Neural crest cell (in vitro differentiated cells): ENCODE results near the gene CSGALNACT2. TPM values are rescaled to one million over a fixed set of nuclear protein-coding genes. Genes with fewer than 3 reads are reported as not detected.

ENCODE experiments used
- DNase-seq: peaks from one replicate; pipeline ENCODE4 v3.0.0; 2021; ENCODE audit warnings: low read depth, mixed read lengths, low spot score
- H3K27ac Mint-ChIP-seq: one replicate; pipeline ENCODE4 v1.8.0; 2021; ENCODE audit warnings: mild to moderate bottlenecking, mixed read lengths; ENCODE audit not compliant: unreplicated experiment
- H3K27me3 Mint-ChIP-seq: 2 replicates; pipeline ENCODE4 v1.8.0; 2021; ENCODE audit warnings: low read depth, mild to moderate bottlenecking, mixed read lengths
- H3K36me3 Mint-ChIP-seq: 2 replicates; pipeline ENCODE4 v1.8.0; 2021; ENCODE audit warnings: low read depth, mild to moderate bottlenecking, mixed read lengths
- H3K4me1 Mint-ChIP-seq: 2 replicates; pipeline ENCODE4 v1.8.0; 2021; ENCODE audit warnings: mixed read lengths
- H3K4me3 Mint-ChIP-seq: one replicate; pipeline ENCODE4 v1.8.0; 2021; ENCODE audit warnings: mild to moderate bottlenecking, mixed read lengths
- H3K9me3 Mint-ChIP-seq: 2 replicates; pipeline ENCODE4 v1.8.0; 2021; ENCODE audit warnings: mixed read lengths
- total RNA-seq: library from RNA; stranded (reverse); gene quantifications from 2 replicates; pipeline ENCODE4 v1.2.1, GENCODE V29; 2021
- TF ChIP-seq, protein P1 (sequence below): fragments of 200-600 bp; sonication (generic); conservative IDR thresholded peaks from 2 replicates; pipeline ENCODE4 v1.5.0; 2021; ENCODE audit warnings: antibody characterized with exemption, mild to moderate bottlenecking

The CSGALNACT2 gene
- total RNA-seq, 1 donor from 2014 or later: 14.6 TPM

DNA sequence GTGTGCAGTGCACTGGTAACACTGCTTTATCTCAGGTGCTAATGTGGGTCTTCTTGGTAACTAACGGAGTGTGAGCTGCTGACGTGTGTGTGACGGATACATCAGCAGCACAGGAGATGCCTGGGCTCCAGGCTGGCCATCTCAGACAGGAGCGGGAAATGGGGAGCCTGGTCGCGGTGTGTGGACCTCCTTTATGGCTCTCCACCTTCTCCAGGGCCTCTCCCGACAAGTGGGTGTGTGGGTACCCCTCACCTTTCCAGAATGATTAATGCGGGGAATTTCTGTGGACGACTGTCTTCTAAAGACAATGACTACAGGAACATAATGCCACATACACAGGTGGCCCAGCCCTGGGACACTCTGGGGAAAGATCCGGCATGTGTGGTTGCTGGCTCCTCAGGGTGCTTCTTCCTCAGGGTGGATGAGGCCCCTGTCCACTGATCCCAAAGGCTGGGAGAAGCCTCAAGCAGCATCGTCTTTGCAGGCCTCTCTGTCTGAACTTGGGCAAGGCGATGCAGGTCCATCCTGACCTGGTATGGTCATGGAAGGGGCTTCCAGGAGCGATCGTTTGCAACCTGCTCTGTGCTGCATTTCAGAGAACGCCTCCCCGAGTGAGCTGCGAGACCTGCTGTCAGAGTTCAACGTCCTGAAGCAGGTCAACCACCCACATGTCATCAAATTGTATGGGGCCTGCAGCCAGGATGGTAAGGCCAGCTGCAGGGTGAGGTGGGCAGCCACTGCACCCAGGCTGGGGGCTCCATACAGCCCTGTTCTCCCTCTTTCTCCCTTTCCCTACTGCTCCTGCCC lies 20.3 kb upstream of the CSGALNACT2 start:
- no peaks in the 10 kb centered on the region for H3K27me3 Mint-ChIP-seq
- H3K36me3 Mint-ChIP-seq: no peaks in the 10 kb centered on the region
- no peak overlapping the region for H3K4me3 Mint-ChIP-seq
- no peaks in the 10 kb centered on the region for H3K9me3 Mint-ChIP-seq
- DNase-seq: no peak
- TF ChIP-seq, protein P1, sequence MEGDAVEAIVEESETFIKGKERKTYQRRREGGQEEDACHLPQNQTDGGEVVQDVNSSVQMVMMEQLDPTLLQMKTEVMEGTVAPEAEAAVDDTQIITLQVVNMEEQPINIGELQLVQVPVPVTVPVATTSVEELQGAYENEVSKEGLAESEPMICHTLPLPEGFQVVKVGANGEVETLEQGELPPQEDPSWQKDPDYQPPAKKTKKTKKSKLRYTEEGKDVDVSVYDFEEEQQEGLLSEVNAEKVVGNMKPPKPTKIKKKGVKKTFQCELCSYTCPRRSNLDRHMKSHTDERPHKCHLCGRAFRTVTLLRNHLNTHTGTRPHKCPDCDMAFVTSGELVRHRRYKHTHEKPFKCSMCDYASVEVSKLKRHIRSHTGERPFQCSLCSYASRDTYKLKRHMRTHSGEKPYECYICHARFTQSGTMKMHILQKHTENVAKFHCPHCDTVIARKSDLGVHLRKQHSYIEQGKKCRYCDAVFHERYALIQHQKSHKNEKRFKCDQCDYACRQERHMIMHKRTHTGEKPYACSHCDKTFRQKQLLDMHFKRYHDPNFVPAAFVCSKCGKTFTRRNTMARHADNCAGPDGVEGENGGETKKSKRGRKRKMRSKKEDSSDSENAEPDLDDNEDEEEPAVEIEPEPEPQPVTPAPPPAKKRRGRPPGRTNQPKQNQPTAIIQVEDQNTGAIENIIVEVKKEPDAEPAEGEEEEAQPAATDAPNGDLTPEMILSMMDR: no peak
- H3K27ac Mint-ChIP-seq: peak overlapping the region; percentile 57
- peaks cover 17% of the 10 kb centered on the region for H3K4me1 Mint-ChIP-seq

GRCh38 chr10:43118631-43119415 lies 19.4 kb upstream of the CSGALNACT2 start:
- TF ChIP-seq, protein P1: no peak
- Mint-ChIP-seq H3K4me3 (no peak overlapping the region), H3K27me3 (no peaks in the 10 kb centered on the region)

DNA sequence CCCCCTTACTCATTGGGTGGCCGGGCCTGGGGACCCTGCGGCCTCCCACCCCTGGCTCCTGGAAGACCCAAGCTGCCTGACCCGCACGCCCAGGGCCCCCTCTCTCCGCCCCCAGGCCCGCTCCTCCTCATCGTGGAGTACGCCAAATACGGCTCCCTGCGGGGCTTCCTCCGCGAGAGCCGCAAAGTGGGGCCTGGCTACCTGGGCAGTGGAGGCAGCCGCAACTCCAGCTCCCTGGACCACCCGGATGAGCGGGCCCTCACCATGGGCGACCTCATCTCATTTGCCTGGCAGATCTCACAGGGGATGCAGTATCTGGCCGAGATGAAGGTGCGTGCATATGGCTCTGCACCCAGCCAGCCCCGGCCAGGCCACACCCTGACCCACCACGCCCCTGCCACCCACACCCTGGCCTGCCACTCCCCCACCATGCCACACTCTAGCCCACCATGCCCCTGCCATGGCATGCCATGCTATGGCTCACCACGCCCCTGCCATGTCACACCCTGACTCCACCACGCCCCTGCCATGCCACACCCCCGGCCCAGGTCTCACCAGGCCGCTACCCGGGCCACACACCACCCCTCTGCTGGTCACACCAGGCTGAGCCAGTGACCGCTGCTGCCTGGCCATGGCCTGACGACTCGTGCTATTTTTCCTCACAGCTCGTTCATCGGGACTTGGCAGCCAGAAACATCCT lies 18.7 kb upstream of the CSGALNACT2 start:
- Mint-ChIP-seq H3K27ac (no peak overlapping the region), H3K9me3 (no peaks in the 10 kb centered on the region), H3K36me3 (no peaks in the 10 kb centered on the region), H3K4me1 (peaks cover 17% of the 10 kb centered on the region), H3K27me3 (no peaks in the 10 kb centered on the region), H3K4me3 (no peak overlapping the region)
- DNase-seq: no peak
- TF ChIP-seq, protein P1: no peak

More at GRCh38 chr10:43118631-43119415, 19.4 kb upstream of the CSGALNACT2 start:
- Mint-ChIP-seq H3K4me1 (peaks cover 17% of the 10 kb centered on the region), H3K36me3 (no peaks in the 10 kb centered on the region), H3K9me3 (no peaks in the 10 kb centered on the region), H3K27ac (peak overlapping the region; percentile 57)
- DNase-seq: no peak

DNA sequence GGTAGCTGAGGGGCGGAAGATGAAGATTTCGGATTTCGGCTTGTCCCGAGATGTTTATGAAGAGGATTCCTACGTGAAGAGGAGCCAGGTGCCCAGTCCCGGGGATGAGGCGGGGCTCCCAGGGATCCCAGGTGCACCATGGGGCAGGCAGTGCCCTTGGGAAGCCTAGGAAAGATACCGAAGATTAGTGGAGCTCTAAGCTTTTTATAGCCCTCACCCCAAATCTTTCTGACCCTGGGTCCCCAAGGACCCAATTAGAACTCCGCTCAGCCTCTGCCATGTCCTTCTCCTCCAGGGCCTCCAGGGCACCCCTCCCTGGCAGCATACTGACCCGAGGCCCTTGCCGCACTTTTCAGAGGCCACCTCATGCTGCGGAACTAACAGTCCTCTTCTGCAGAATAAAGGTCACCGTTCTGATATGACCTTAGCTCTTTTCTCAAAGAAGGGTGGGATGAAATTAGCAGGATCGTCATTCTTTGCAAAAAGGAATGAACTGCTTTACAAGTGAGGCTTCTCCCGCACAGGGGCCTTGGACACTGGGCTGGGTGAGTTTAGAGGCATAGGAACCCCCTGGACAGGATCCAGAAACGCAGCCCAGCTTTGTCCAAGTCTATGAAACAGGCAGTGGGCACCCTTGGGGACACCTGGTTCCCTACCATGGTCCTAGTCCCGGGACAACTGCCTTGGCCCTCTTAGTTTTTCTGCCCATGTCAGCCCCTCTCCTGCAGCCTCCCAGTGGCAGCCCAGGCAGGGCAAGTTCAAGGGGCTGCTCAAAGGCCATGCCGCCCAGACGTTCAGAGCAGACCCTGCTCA lies 17.9 kb upstream of the CSGALNACT2 start:
- H3K4me1 Mint-ChIP-seq: peaks cover 17% of the 10 kb centered on the region
- DNase-seq: no peak
- TF ChIP-seq, protein P1: no peak
- no peaks in the 10 kb centered on the region for H3K27me3 Mint-ChIP-seq
- H3K9me3 Mint-ChIP-seq: no peaks in the 10 kb centered on the region
- H3K36me3 Mint-ChIP-seq: no peaks in the 10 kb centered on the region
- H3K27ac Mint-ChIP-seq: peak overlapping the region; percentile 57
- no peak overlapping the region for H3K4me3 Mint-ChIP-seq

GRCh38 chr10:43120929-43121314 lies 17.3 kb upstream of the CSGALNACT2 start:
- peak overlapping the region; percentile 51 for H3K27ac Mint-ChIP-seq
- no peaks in the 10 kb centered on the region for H3K36me3 Mint-ChIP-seq
- H3K27me3 Mint-ChIP-seq: no peaks in the 10 kb centered on the region
- DNase-seq: no peak
- H3K9me3 Mint-ChIP-seq: no peaks in the 10 kb centered on the region
- TF ChIP-seq, protein P1: no peak
- peaks cover 17% of the 10 kb centered on the region for H3K4me1 Mint-ChIP-seq
- no peak overlapping the region for H3K4me3 Mint-ChIP-seq
